ENCODE measurements around the gene TMED9.
"Not testable (repeated sequence)": the region's sequence is repeated elsewhere in the genome, so short reads cannot be mapped to it uniquely, and the experiment has no call there.

Gene TMED9

DNA sequence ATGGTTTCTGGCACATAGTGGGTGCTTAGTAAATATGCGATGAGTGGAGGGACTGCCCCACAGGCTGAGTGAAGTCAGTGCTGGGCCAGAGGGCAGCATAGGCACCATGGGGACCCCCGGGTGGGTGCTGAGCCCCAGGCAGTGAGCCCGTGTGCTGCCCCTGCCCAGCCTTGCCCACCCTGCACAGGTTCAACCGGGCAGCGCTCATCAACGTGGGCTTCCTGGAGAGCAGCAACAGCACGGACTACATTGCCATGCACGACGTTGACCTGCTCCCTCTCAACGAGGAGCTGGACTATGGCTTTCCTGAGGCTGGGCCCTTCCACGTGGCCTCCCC is 15.1 kb downstream of the TMED9 start:
- no peak for DNase-seq

DNA sequence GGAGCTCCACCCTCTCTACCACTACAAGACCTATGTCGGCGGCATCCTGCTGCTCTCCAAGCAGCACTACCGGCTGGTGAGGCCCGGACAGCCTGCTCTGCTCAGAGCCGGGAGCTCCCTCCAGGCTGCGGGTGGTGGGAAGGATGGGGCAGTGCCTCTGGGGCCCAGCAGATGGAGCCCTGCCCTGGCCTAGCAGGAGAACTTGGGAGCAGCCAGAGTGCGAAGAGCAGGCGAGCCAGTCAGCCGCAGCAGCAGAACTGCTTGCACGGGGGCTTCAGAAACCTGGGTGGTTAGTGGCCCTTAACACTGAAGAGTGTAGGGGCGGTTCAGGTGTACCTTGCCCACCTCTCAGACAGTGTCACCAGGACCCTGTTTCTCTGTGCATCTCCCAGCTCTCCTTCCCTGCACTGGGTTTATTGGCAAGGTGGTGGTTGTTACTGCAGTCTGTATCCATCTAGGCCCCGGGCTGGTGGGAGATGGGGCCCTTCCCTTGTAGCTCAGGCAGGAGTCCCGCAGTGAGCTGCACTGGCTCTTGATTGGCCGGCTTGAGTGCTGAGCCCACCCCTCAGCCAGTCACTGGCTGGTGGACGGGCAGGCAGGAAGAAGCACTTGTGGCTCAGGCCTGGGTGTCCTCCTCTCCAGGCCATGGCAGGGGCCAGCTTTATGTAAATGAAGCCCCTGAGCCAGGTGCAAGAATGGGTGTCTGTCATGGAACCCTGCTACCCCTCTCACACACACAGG is 15.6 kb downstream of the TMED9 start:
- DNase-seq, result peak; percentile 84

DNA sequence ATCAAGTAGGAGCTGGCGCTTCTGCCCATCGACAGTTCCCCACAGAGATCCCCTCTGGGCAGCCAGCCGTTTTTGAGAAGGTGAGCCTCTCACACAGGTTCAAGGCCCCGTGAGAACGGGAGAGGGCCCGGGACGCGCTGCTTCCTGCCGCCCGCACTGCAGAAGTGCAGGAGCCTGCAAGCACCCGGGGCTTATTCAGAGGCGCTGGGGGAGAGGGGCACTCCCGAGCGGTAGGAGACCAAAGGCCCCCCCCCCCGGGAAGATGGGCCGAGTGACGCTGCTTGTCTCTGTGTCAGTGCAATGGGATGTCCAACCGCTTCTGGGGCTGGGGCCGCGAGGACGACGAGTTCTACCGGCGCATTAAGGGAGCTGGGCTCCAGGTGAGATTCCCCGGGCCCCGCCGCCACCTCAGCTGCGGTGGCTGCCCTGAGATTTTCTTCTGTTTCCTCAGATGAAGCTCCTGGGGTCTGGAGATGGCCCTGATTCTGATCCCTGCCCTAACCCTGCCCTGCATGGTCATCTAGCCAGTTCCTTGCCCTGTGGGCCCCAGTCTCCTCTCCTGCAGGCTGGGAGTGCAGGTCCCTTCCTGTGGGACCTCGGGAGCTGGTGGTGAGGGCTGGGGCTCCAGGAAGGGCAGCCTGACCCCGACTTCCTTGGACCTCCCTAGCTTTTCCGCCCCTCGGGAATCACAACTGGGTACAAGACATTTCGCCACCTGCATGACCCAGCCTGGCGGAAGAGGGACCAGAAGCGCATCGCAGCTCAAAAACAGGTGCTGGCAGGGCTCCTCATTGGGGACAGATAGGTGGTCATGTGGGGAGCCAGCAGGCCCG is 16.5 kb downstream of the TMED9 start:
- DNase-seq, result no peak

DNA sequence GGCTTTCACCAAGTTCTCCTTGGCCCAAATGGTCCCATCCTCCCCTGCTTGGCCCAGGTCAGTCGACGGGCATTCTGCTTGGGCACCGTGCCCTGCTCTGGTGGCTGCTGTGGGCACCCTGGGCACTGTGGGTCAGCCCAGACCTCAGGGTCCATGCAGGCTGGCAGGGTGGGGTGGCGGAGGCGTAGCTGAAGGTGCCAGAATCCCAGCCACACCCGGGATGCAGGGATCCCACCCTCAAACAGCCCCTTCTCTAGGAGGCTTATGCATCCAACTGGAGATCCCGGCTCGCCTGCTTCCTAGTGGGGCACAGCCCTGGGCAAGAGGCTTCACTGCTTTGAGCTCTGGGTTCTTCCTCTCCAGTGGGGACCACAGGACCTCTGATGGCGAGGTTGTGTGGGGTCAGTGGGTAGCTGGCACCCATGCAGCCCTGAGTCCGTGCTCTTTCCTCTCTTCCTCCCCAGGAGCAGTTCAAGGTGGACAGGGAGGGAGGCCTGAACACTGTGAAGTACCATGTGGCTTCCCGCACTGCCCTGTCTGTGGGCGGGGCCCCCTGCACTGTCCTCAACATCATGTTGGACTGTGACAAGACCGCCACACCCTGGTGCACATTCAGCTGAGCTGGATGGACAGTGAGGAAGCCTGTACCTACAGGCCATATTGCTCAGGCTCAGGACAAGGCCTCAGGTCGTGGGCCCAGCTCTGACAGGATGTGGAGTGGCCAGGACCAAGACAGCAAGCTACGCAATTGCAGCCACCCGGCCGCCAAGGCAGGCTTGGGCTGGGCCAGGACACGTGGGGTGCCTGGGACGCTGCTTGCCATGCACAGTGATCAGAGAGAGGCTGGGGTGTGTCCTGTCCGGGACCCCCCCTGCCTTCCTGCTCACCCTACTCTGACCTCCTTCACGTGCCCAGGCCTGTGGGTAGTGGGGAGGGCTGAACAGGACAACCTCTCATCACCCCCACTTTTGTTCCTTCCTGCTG is 17.4 kb downstream of the TMED9 start:
- DNase-seq, result no peak

DNA sequence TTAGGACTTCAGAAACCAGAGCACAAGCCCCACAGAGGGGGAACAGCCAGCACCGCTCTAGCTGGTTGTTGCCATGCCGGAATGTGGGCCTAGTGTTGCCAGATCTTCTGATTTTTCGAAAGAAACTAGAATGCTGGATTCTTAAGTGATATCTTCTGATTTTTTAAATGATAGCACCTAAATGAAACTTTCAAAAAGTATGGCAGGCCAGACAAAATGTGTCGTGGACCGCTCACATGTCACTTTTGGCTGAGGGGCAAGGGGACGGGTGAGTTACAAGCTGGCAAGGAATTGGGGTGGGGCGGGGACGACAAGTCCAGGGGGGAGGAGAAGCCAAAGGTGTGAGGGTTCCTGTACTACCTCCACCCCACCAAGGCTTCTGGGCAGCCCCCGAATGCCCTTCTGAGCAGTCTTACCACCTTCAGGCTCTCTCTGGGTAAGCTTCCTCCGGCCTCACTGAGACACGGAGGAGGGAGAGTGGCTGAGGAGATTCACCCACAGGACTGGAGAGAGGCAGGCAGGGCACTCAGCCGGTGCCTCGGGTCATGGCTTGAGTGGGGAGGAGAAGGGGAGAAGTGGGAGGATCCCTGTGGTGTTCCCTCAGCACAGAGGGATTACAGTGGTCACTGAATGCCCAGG is 18.2 kb downstream of the TMED9 start:
- no peak for DNase-seq

DNA sequence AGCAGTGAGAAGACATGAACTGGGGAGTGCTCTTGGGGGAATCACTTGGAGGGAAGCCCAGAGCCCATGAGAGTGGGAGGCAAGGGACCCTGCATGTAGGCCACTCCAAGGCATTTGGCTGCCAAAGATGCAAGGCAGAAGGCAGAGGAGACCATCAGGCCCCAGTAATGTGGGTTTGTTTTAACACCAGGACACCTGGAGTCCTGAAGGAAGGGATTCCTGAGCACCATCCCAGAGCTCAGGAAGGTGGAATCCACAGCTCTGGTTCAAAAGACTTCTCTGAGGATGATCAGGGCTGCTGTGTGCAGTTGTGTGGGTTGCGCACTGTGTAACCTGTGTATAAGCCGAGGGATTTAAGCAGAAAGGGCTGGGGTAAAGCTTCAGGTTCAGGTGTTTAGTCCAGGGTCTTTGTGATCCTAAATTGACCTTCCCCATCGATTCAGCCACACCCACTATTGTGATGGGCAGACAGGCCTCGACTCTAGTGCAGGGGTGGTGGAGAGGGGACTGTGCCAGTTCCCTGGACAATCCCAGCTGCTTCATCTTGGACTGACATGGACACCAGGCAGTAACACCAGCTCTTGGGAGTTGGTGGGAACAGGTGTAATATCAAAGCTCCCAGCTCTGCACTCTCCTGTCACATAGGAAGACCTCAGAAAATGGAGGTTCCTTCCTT is 18.9 kb downstream of the TMED9 start:
- no peak for DNase-seq

DNA sequence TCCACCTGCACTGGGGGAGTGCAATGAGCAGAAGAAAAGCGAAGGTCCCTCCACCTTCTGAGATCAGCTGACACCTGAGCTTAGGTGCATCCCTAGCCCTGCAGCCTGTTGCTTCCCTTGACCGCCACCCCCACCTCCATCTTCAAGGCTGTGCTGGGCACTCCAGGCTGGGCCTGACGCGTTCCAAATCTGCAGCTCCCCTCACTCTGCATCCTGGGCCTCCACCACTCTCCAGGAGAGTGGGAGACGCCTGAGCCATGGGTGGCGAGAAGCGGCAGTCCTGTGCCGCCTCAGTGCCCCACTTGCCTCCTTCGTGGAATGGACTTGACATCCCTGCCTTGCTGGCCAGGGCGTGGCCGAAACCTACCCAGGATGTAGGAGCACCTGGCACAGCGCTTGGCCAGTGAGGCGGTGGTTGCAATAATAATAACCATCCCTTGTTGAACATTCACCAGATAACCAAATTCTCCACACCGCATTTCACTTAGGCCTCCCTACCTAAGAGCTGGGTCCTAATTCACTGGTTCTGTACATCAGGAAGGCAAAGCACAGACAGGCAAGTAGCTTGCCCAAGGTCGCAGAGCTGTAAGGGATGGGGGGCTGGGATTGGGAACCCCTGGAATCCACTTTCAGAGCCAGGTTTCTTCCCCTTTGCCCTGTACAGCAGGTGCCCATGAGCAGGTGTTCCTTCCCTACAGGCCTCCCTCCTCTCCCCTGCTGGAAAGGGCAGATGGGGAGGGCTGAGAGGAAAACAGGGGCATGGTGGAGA is 19.6 kb downstream of the TMED9 start:
- DNase-seq, result no peak

DNA sequence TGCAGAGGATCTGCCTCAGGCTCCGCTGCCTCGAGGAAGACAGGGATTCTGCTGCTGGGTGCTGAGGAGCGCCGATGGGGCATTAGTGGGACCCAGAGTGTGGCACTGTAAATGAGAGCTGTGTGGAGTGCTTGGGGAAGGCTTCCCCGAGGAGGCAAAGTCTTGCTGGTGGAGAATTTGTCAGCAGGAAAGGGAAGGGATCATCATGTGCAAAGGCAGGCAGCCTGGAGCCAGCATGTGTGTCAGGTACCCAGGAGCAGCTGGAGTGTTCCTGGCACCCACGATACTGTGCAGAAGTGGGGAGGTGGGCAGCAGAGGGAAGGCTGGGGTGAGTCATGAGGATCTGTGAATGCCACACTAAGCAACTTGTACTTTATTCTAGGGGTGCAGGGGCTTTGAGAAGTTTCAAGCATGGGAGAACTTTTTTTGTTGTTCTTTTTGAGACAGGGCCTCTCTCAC is 20.2 kb downstream of the TMED9 start:
- DNase-seq, result no peak

DNA sequence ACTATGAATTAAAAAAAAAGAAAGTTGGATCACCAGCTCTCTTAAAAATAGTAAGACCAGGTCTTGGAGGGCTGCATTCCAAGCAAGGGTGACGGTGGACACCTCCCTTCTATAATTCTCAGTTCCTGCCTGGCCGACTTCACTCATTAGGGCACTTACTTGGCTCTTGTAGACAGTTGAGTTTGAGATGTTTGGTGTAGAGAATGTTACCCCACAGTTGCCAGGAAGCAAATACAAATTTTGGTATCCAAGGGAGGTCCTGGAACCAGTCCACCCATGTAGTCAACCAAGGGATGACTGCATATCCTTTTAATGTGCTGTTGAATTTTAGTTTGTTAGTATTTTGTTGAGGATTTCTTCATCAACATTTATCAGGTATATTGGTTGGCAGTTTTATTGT is 28.6 kb downstream of the TMED9 start:
- DNase-seq, result no peak

DNA sequence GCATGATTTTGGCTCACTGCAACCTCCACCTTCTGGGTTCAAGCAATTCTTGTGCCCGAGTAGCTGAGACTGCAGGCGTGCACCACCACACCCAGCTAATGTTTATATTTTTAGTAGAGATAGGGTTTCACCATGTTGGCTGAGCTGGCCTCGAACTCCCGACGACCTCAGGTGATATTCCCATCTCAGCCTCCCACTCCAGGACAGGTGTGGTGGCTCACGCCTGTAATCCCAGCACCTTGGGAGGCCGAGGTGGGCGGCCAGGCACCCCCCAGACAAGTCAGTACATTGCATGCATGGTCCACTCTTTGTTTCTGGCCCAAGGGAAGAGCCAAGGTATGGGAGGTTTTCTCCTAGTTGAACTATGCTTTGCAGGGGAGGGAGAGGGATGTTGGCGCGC is 32.2 kb downstream of the TMED9 start:
- DNase-seq, result not testable (repeated sequence)

DNA sequence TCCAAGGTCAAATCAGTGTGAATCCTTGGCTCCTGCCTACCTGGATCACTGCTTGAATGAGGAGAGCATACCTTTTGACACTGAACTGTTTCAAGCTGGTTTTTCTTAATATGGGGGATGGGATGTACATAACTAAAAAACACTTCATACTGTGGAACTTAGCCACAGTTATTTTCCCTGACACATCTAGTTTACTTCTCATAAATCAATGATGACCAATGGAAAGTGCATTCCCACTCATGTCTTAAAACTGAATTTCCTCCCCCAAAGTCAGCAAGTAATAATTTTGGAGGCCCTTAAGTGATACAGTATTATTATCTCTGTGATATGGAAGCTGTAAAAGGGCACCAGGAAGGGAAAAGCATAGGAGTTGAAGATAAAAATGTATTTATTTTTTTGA is 38.2 kb downstream of the TMED9 start:
- not testable (repeated sequence) for DNase-seq

DNA sequence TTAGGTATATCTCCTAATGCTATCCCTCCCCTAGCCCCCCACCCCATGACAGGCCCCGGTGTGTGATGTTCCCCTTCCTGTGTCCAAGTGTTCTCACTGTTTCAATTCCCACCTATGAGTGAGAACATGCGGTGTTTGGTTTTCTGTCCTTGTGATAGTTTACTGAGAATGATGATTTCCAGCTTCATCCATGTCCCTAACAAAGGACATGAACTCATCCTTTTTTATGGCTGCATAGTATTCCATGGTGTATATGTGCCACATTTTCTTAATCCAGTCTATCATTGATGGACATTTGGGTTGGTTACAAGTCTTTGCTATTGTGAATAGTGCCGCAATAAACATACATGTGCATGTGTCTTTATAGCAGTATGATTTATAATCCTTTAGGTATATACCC is 42.9 kb downstream of the TMED9 start:
- DNase-seq, result not testable (repeated sequence)

DNA sequence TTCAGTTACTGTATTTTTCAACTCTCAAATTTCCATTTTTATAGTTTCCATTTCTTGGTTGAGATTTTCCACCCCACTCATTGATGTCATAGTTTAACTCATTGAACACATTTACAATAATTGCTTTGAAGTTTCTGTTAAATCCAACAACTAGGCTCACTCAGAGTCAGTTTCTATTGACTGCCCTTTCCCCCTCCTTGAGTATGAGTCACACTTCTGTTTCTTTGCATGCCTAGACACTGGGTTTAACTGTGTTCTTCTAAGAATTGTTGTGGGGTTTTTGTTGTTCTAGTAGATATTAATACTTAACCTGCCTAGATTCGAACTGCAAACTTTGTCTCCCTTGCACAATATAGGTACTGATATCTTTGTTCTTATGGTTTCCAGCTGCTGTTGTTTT is 53.5 kb downstream of the TMED9 start:
- DNase-seq, result not testable (repeated sequence)

All from NCI-H510A treated with DMSO at 0.1 percent for 48 hours (cell line).